H1 (cell line): ENCODE results near the gene TSPAN3. TPM values are rescaled to one million over a fixed set of nuclear protein-coding genes. Genes with fewer than 3 reads are reported as not detected.

Experiments
- CTCF ChIA-PET: fragments of 300-600 bp; sonication (Branson Sonifier 250); formaldehyde crosslinking; loops from one replicate; lab custom pipeline; 2021; ENCODE audit not compliant: partially characterized antibody; lab: Charles Lee
- POLR2A ChIA-PET: fragments of 300-600 bp; sonication (Branson Sonifier 250); formaldehyde crosslinking; loops from one replicate; lab custom pipeline; 2021; ENCODE audit warnings: inconsistent platforms; ENCODE audit not compliant: partially characterized antibody; lab: Charles Lee
- DNase-seq, 2 experiments: peaks; one replicate each; pipeline versions ENCODE4 v3.0.0 to v3.0.0-alpha.2; 2010 to 2022; ENCODE audit warnings: low spot score in 2 of 2, low read depth in 1 of 2, mixed read lengths in 1 of 2
- FAIRE-seq: peaks from 2 replicates; lab custom pipeline; 2011; peaks lifted over from hg19 to GRCh38; lab: Jason Lieb, UNC
- H2AFZ ChIP-seq: 2 replicates; pipeline ENCODE4 v1.8.1; 2012; ENCODE audit warnings: low read length, inconsistent platforms
- H2AK5ac ChIP-seq: 2 replicates; pipeline ENCODE4 v1.6.1; 2013; ENCODE audit warnings: low read depth, low read length
- H2BK120ac ChIP-seq: replicated peaks from 2 replicates; pipeline ENCODE3; 2013; ENCODE audit warnings: low read depth, low read length, inconsistent platforms
- H2BK12ac ChIP-seq: 2 replicates; pipeline ENCODE4 v1.6.1; 2013; ENCODE audit warnings: low read depth, low read length
- H2BK15ac ChIP-seq: 2 replicates; pipeline ENCODE4 v1.6.1; 2013; ENCODE audit warnings: low read length
- H2BK20ac ChIP-seq: 2 replicates; pipeline ENCODE4 v1.6.1; 2013; ENCODE audit warnings: low read length
- H2BK5ac ChIP-seq: 2 replicates; pipeline ENCODE4 v1.6.1; 2013; ENCODE audit warnings: low read depth, low read length
- H3K14ac ChIP-seq: 2 replicates; pipeline ENCODE4 v1.6.1; 2013; ENCODE audit warnings: inconsistent platforms; ENCODE audit not compliant: insufficient read length
- H3K18ac ChIP-seq: 2 replicates; pipeline ENCODE4 v1.6.1; 2013; ENCODE audit warnings: low read length; ENCODE audit errors: extremely low read depth
- H3K23ac ChIP-seq: 2 replicates; pipeline ENCODE4 v1.6.1; 2013; ENCODE audit warnings: inconsistent platforms; ENCODE audit not compliant: insufficient read length
- H3K23me2 ChIP-seq: 2 replicates; pipeline ENCODE4 v1.6.1; 2013; ENCODE audit warnings: low read depth, low read length
- H3K27ac ChIP-seq: 2 replicates; pipeline ENCODE4 v1.6.1; 2011; ENCODE audit warnings: low read depth, low read length, inconsistent platforms
- H3K27me3 ChIP-seq, 4 experiments: replicated peaks in 1 of 4; 1 replicate in 1 of 4; 2 replicates in 3 of 4; pipeline versions ENCODE4 v1.6.1 to v1.8.1; 2011 to 2013; ENCODE audit warnings: low read length in 3 of 4, mild to moderate bottlenecking in 3 of 4, inconsistent platforms in 2 of 4, mixed read lengths in 2 of 4, moderate library complexity in 1 of 4; ENCODE audit not compliant: control insufficient read depth in 3 of 4, insufficient read depth in 3 of 4; ENCODE audit errors: extremely low read depth in 1 of 4
- H3K36me3 ChIP-seq, 4 experiments: 2 replicates each; pipeline versions ENCODE4 v1.6.1 to v1.8.1; 2011 to 2013; ENCODE audit warnings: mild to moderate bottlenecking in 4 of 4, low read length in 3 of 4, moderate library complexity in 2 of 4, control low read depth in 1 of 4, inconsistent platforms in 1 of 4; ENCODE audit not compliant: insufficient read depth in 4 of 4, control insufficient read depth in 2 of 4
- H3K4ac ChIP-seq: replicated peaks from 2 replicates; pipeline ENCODE3; 2013; ENCODE audit warnings: low read length, low read depth, mixed read lengths, inconsistent platforms; ENCODE audit not compliant: insufficient read length
- H3K4me1 ChIP-seq, 4 experiments: replicated peaks in 1 of 4; 1 replicate in 1 of 4; 2 replicates in 3 of 4; pipeline versions ENCODE4 v1.6.1 to v1.8.1; 2011 to 2013; ENCODE audit warnings: low read length in 3 of 4, inconsistent platforms in 2 of 4, mixed read lengths in 1 of 4; ENCODE audit not compliant: insufficient read depth in 4 of 4, control insufficient read depth in 3 of 4
- H3K4me2 ChIP-seq, 2 experiments: 2 replicates each; pipeline versions ENCODE4 v1.6.1 to v1.8.1; 2011 to 2013; ENCODE audit warnings: low read depth in 2 of 2, low read length in 2 of 2, control low read depth in 1 of 2, inconsistent platforms in 1 of 2, mild to moderate bottlenecking in 1 of 2; ENCODE audit not compliant: insufficient read depth in 1 of 2
- H3K4me3 ChIP-seq, 4 experiments: fragments of 200-600, 300-600 bp in 1 of 4; sonication (generic), shearing (Covaris generic), sonication (Bioruptor Twin) in 1 of 4; 2 replicates each; pipeline versions ENCODE4 v1.5.1 to v1.8.1; 2011 to 2016; ENCODE audit warnings: low read length in 4 of 4, low read depth in 3 of 4, control low read depth in 2 of 4, inconsistent platforms in 2 of 4, mild to moderate bottlenecking in 2 of 4, mixed read lengths in 1 of 4, moderate library complexity in 1 of 4; ENCODE audit not compliant: insufficient read depth in 2 of 4; ENCODE audit errors: extremely low read depth in 1 of 4
- H3K56ac ChIP-seq: replicated peaks from 2 replicates; pipeline ENCODE3; 2013; ENCODE audit warnings: low read depth, mild to moderate bottlenecking, mixed read lengths, low read length, inconsistent platforms; ENCODE audit not compliant: insufficient read length
- H3K79me1 ChIP-seq: 2 replicates; pipeline ENCODE4 v1.6.1; 2013; ENCODE audit warnings: low read depth, low read length, control low read depth
- H3K79me2 ChIP-seq, 2 experiments: 2 replicates each; pipeline versions ENCODE4 v1.6.1 to v1.8.1; 2012 to 2013; ENCODE audit warnings: low read length in 2 of 2, mild to moderate bottlenecking in 2 of 2, inconsistent platforms in 1 of 2; ENCODE audit not compliant: insufficient read depth in 2 of 2, control insufficient read depth in 1 of 2
- H3K9ac ChIP-seq, 4 experiments: replicated peaks in 1 of 4; 1 replicate in 1 of 4; 2 replicates in 3 of 4; pipeline versions ENCODE4 v1.6.1 to v1.8.1; 2011 to 2013; ENCODE audit warnings: low read depth in 3 of 4, low read length in 3 of 4, control low read depth in 2 of 4, mild to moderate bottlenecking in 2 of 4, moderate library complexity in 2 of 4, inconsistent platforms in 1 of 4; ENCODE audit errors: extremely low read depth in 1 of 4
- H3K9me3 ChIP-seq, 2 experiments: 2 replicates each; pipeline versions ENCODE4 v1.6.1 to v1.8.1; 2012 to 2013; ENCODE audit warnings: mild to moderate bottlenecking in 2 of 2, moderate library complexity in 2 of 2, control low read depth in 1 of 2, inconsistent platforms in 1 of 2, low read depth in 1 of 2, low read length in 1 of 2, mixed read lengths in 1 of 2; ENCODE audit not compliant: insufficient read depth in 2 of 2
- H4K20me1 ChIP-seq, 2 experiments: replicated peaks in 1 of 2; 2 replicates each; pipeline versions ENCODE3 to v1.8.1; 2011 to 2013; ENCODE audit warnings: inconsistent platforms in 2 of 2, low read length in 2 of 2, mild to moderate bottlenecking in 1 of 2; ENCODE audit not compliant: insufficient read depth in 2 of 2, control insufficient read depth in 1 of 2
- H4K5ac ChIP-seq: 2 replicates; pipeline ENCODE4 v1.6.1; 2013; ENCODE audit warnings: low read length, low read depth, mixed read lengths, inconsistent platforms; ENCODE audit not compliant: insufficient read length
- H4K8ac ChIP-seq: 2 replicates; pipeline ENCODE4 v1.8.0; 2013; ENCODE audit warnings: mild to moderate bottlenecking, moderate library complexity, low read length, inconsistent platforms; ENCODE audit not compliant: insufficient read depth; ENCODE audit errors: extremely low read depth
- H4K91ac ChIP-seq: replicated peaks from 2 replicates; pipeline ENCODE3; 2013; ENCODE audit warnings: low read length, mixed read lengths, inconsistent platforms; ENCODE audit not compliant: insufficient read length
- CTCF ChIP-seq, 3 experiments: IDR thresholded peaks; 1 replicate in 2 of 3; 2 replicates in 1 of 3; pipeline versions ENCODE4 v1.5.1 to v1.6.1; 2011; ENCODE audit warnings: low read length in 3 of 3, mild to moderate bottlenecking in 3 of 3, inconsistent platforms in 2 of 3, low read depth in 1 of 3, moderate library complexity in 1 of 3; ENCODE audit not compliant: insufficient read depth in 1 of 3; ENCODE audit errors: control extremely low read depth in 1 of 3
- POLR2A ChIP-seq, 2 experiments: IDR thresholded peaks; 1 replicate in 1 of 2; 2 replicates in 1 of 2; pipeline ENCODE4 v1.6.1; 2011; ENCODE audit warnings: low read depth in 2 of 2, low read length in 2 of 2, mild to moderate bottlenecking in 2 of 2; ENCODE audit errors: control extremely low read depth in 1 of 2
- POLR2AphosphoS5 ChIP-seq: IDR thresholded peaks from 2 replicates; pipeline ENCODE4 v1.6.1; 2011; ENCODE audit warnings: low read depth, low read length
- RAD21 ChIP-seq, 2 experiments: IDR thresholded peaks in 1 of 2; conservative IDR thresholded peaks in 1 of 2; 2 replicates each; pipeline ENCODE4 v1.6.1; 2011; ENCODE audit warnings: low read depth in 2 of 2, low read length in 2 of 2, improper control_type of control experiment in 1 of 2, inconsistent platforms in 1 of 2, mild to moderate bottlenecking in 1 of 2, moderate library complexity in 1 of 2
- RBBP5 ChIP-seq: IDR thresholded peaks from 2 replicates; pipeline ENCODE4 v1.7.1; 2012; ENCODE audit warnings: low read depth, mild to moderate bottlenecking, inconsistent platforms, low read length, moderate library complexity, borderline replicate concordance
- SIN3A ChIP-seq, 2 experiments: IDR thresholded peaks in 1 of 2; conservative IDR thresholded peaks in 1 of 2; 2 replicates each; pipeline ENCODE4 v1.6.1; 2011 to 2012; ENCODE audit warnings: low read length in 2 of 2, improper control_type of control experiment in 1 of 2, low read depth in 1 of 2, mild to moderate bottlenecking in 1 of 2
- SP1 ChIP-seq: IDR thresholded peaks from 2 replicates; pipeline ENCODE4 v1.6.1; 2011; ENCODE audit warnings: low read depth, low read length
- TAF7 ChIP-seq: optimal IDR thresholded peaks from 2 replicates; pipeline ENCODE3; 2011; ENCODE audit warnings: low read depth, mild to moderate bottlenecking, inconsistent platforms, low read length, moderate library complexity, borderline replicate concordance
- TCF12 ChIP-seq: IDR thresholded peaks from 2 replicates; pipeline ENCODE4 v1.6.1; 2011; ENCODE audit warnings: low read depth, mild to moderate bottlenecking, low read length
- WGBS, 2 experiments: shearing (Covaris generic) in 1 of 2; methylation state at CpG; one replicate each; pipeline versions ENCODE4 v1.1.6 to v1.1.7; 2013 to 2015; ENCODE audit warnings: low lambda C conversion rate in 2 of 2, mixed read lengths in 2 of 2, inconsistent platforms in 1 of 2, low coverage in 1 of 2, missing lambda C conversion rate in 1 of 2; ENCODE audit not compliant: insufficient replicate concordance in 2 of 2, insufficient coverage in 1 of 2, insufficient read length in 1 of 2; ENCODE audit errors: extremely low coverage in 1 of 2, missing lambda C conversion rate in 1 of 2; 5-methylcytosine and 5-hydroxymethylcytosine counted together
- polyA plus RNA-seq, 7 experiments: library from polyadenylated mRNA; depleted of rRNA in 3 of 7; stranded (reverse) in 5 of 7; unstranded in 2 of 7; fragments of >200 nt in 5 of 7; fragments of 200-250 nt in 2 of 7; gene quantifications; 1 replicate in 5 of 7; 2 replicates in 1 of 7; 4 replicates in 1 of 7; pipeline versions ENCODE4 v1.2.1 to v1.2.3, GENCODE V29; 2011 to 2013; ENCODE audit warnings: missing spikeins in 2 of 7, mixed read lengths in 2 of 7
- total RNA-seq: library from RNA; stranded (reverse); fragmentation: NEBNext Ultra II Directional; extraction: Animal tissue kit (Norgen Biotek cat#: 25700); gene quantifications from 2 replicates; pipeline ENCODE4 v1.2.1, GENCODE V29; 2021

TSPAN3 gene
- total and polyA plus RNA-seq, 2 of the 8 experiments (the other 6 are each of a cell fraction or from before 2014, with no cell fraction given): 107 to 238 TPM

GRCh38 chr15:77093436-77093835 is 22.5 kb upstream of the TSPAN3 start:
- Histone ChIP-seq H3K18ac (no peak overlapping the region), H2BK120ac (no peak overlapping the region), H3K79me2 (no peaks in the 10 kb centered on the region), H3K79me1 (no peaks in the 10 kb centered on the region), H2BK12ac (no peak overlapping the region), H3K14ac (no peak overlapping the region), H3K4me3 (no peak overlapping the region), H3K56ac (no peak overlapping the region), H3K4me1 (no peaks in the 10 kb centered on the region), H3K4ac (no peak overlapping the region), H3K4me2 (no peak overlapping the region), H3K36me3 (no peaks in the 10 kb centered on the region), H4K91ac (no peak overlapping the region), H2BK5ac (no peak overlapping the region), H2BK15ac (no peak overlapping the region), H3K23ac (no peak overlapping the region), H3K9ac (no peak overlapping the region), H3K27me3 (no peaks in the 10 kb centered on the region), H3K23me2 (no peaks in the 10 kb centered on the region), H3K9me3 (no peaks in the 10 kb centered on the region), H2AFZ (no peak overlapping the region), H4K5ac (no peak overlapping the region), H2AK5ac (no peak overlapping the region), H2BK20ac (no peak overlapping the region), H4K8ac (no peak overlapping the region), H3K27ac (no peak overlapping the region), H4K20me1 (no peaks in the 10 kb centered on the region)
- WGBS, 2 experiments: 90% methylated on average over 1 of the region's 1 CpG; no CpG with 5 or more reads in 1 of the 2 experiments
- POLR2A ChIA-PET: interaction anchor here (1.4 kb wide), 1 partner anchor 11 kb away, joined by 4 read pairs; no protein-coding TSS in a partner anchor
- CTCF ChIA-PET: interaction anchor here (0.8 to 10.8 kb wide), 5 partner anchors 11 to 104 kb away, joined by 3 to 101 read pairs (median 3); no protein-coding TSS in a partner anchor
- FAIRE-seq (no peak), DNase-seq (no peak)
- no peak for TF ChIP-seq RBBP5
- no peak for TF ChIP-seq SP1
- no peak for TF ChIP-seq TCF12
- TF ChIP-seq RAD21 (IDR thresholded peaks at IDR 0.05 in 1 of 2, conservative IDR thresholded peaks at IDR 0.05 in 1 of 2; ENCODE audit: low read depth in 2 of 2, low read length in 2 of 2): no peak
- TF ChIP-seq CTCF (IDR thresholded peaks at IDR 0.05; ENCODE audit: control extremely low read depth in 1 of 3, insufficient read depth in 1 of 3, low read depth in 1 of 3, low read length in 3 of 3): no peak
- TF ChIP-seq SIN3A (conservative IDR thresholded peaks at IDR 0.05 in 1 of 2, IDR thresholded peaks at IDR 0.05 in 1 of 2; ENCODE audit: low read depth in 1 of 2, low read length in 2 of 2): no peak
- no peak for TF ChIP-seq POLR2AphosphoS5
- TF ChIP-seq POLR2A (IDR thresholded peaks at IDR 0.05; ENCODE audit: control extremely low read depth in 1 of 2, low read depth in 2 of 2, low read length in 2 of 2): no peak
- TF ChIP-seq TAF7: no peak
